GM12878 (cell line): ENCODE results near the gene TBC1D9B. TPM values are rescaled to one million over a fixed set of nuclear protein-coding genes. Genes with fewer than 3 reads are reported as not detected.

Experiments
- ASH2L ChIP-seq: fragments of 300-600, 200-600 bp; sonication (generic); IDR thresholded peaks from 2 replicates; pipeline ENCODE4 v1.6.1; 2017; ENCODE audit warnings: low read depth, mild to moderate bottlenecking, borderline replicate concordance
- BCL11A ChIP-seq: IDR thresholded peaks from 2 replicates; pipeline ENCODE4 v1.6.1; 2011; ENCODE audit warnings: low read depth, low read length
- CBX3 ChIP-seq: fragments of 200-600 bp; sonication (generic); IDR thresholded peaks from 2 replicates; pipeline ENCODE4 v1.6.1; 2016; ENCODE audit warnings: low read depth, borderline replicate concordance
- CHD4 ChIP-seq: fragments of 200-600 bp; sonication (generic); IDR thresholded peaks from 2 replicates; pipeline ENCODE4 v1.6.1; 2016; ENCODE audit warnings: mild to moderate bottlenecking
- FOXK2 ChIP-seq: fragments of 450-650 bp; IDR thresholded peaks from 2 replicates; pipeline ENCODE4 v1.6.1; 2017; ENCODE audit warnings: mild to moderate bottlenecking, moderate library complexity
- FOXM1 ChIP-seq: IDR thresholded peaks from 2 replicates; pipeline ENCODE4 v1.6.1; 2012; ENCODE audit warnings: low read depth, mild to moderate bottlenecking, inconsistent platforms, low read length, moderate library complexity
- HDAC2 ChIP-seq: fragments of 200-600 bp; sonication (generic); IDR thresholded peaks from 2 replicates; pipeline ENCODE4 v1.6.1; 2017
- MEF2B ChIP-seq: fragments of 450-650 bp; IDR thresholded peaks from 2 replicates; pipeline ENCODE4 v1.6.1; 2018; ENCODE audit warnings: mild to moderate bottlenecking, moderate library complexity; ENCODE audit not compliant: partially characterized antibody, poor library complexity, severe bottlenecking
- MYC ChIP-seq: IDR thresholded peaks from 2 replicates; pipeline ENCODE4 v1.6.1; 2011; ENCODE audit warnings: mild to moderate bottlenecking, low read length, moderate library complexity, inconsistent platforms; ENCODE audit not compliant: insufficient read depth, insufficient replicate concordance, insufficient read length, severe bottlenecking
- NR2F1 ChIP-seq: fragments of 450-650 bp; conservative IDR thresholded peaks from 2 replicates; pipeline ENCODE4 v1.6.1; 2017; ENCODE audit warnings: mild to moderate bottlenecking
- PML ChIP-seq: IDR thresholded peaks from 2 replicates; pipeline ENCODE4 v1.6.1; 2012; ENCODE audit warnings: low read length, inconsistent platforms
- RAD21 ChIP-seq: IDR thresholded peaks from 2 replicates; pipeline ENCODE4 v1.6.1; 2011; ENCODE audit warnings: mild to moderate bottlenecking, low read depth, low read length, moderate library complexity; ENCODE audit not compliant: insufficient read depth
- SREBF2 ChIP-seq: IDR thresholded peaks from 2 replicates; pipeline ENCODE4 v1.6.1; 2012; ENCODE audit warnings: mild to moderate bottlenecking, low read length
- polyA plus RNA-seq, 11 experiments: library from polyadenylated mRNA; depleted of rRNA in 4 of 11; unstranded in 6 of 11; stranded (reverse) in 5 of 11; fragments of >200 nt; fragmentation: Nextera tagmentation in 4 of 11; fragmentation: Illumina TruSeq in 1 of 11; extraction: Ambion mirVana in 4 of 11; extraction: Trizol in 1 of 11; gene quantifications; 1 replicate in 1 of 11; 2 replicates in 10 of 11; pipeline versions ENCODE4 v1.2.1 to v1.2.3, GENCODE V29; 2011 to 2016; ENCODE audit warnings: inconsistent platforms in 2 of 11, missing spikeins in 2 of 11, low read depth in 1 of 11
- total RNA-seq, 4 experiments: library from RNA; depleted of rRNA in 3 of 4; stranded (reverse); fragments of >200 nt in 3 of 4; fragmentation: Illumina TruSeq in 1 of 4; extraction: Trizol in 1 of 4; gene quantifications; 2 replicates each; pipeline versions ENCODE4 v1.2.1 to v1.2.3, GENCODE V29; 2013 to 2021
- TF ChIP-seq, protein P1 (sequence below): fragments of 450-650 bp; formaldehyde crosslinking; IDR thresholded peaks from 2 replicates; pipeline ENCODE4 v1.4.0; 2020; ENCODE audit warnings: mild to moderate bottlenecking, moderate library complexity
- TF ChIP-seq, protein P2 (sequence below): fragments of 450-650 bp; IDR thresholded peaks from 2 replicates; pipeline ENCODE4 v1.6.1; 2017; ENCODE audit warnings: mild to moderate bottlenecking, low read depth, inconsistent platforms; ENCODE audit not compliant: poor library complexity, severe bottlenecking
- TF ChIP-seq, protein P3 (sequence below): IDR thresholded peaks from 2 replicates; pipeline ENCODE4 v1.6.1; 2011; ENCODE audit warnings: low read depth, mild to moderate bottlenecking, low read length, moderate library complexity, borderline replicate concordance; ENCODE audit errors: extremely low read depth
- TF ChIP-seq, protein P4 (sequence below): IDR thresholded peaks from 2 replicates; pipeline ENCODE4 v1.6.1; 2012; ENCODE audit warnings: improper control_type of control experiment, low read depth, low read length; ENCODE audit not compliant: insufficient replicate concordance
- TF ChIP-seq, protein P5 (sequence below): IDR thresholded peaks from 2 replicates; pipeline ENCODE4 v1.6.1; 2011; ENCODE audit warnings: low read depth, low read length, improper control_type of control experiment, borderline replicate concordance

Gene TBC1D9B
- total and polyA plus RNA-seq, 10 of the 15 experiments (the other 5 are each of a cell fraction or from before 2014, with no cell fraction given), result 4.0 to 74.2 (median 34.6) TPM

DNA sequence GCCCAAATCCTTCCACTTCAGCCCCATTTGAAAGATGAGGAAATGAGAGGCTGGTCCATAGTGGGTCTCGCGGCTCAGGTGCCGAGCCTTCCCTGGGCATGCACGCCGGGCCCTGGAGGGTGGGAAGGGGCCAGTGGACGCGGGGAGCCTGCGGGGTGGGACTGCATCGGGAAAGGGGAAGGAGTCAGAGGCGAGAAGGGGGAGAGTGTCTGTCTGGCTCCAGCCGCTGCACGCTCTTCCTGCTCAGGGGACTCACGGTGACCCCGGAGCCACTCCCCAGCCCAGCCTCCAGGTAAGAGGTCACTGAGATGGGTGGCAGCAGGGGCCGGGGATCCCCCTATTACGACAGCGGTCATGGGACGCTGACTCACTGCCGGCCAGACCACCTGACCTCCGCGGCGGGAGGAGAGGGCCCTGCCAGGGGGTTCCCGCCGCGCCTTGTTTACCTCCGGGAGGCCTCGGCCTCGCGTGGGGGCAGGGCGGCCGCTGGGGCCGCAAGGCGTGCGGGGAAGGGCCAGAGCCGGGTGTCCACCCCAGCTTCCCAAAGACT, 88.9 kb downstream of the TBC1D9B start (continued):
- TF ChIP-seq, protein P1, sequence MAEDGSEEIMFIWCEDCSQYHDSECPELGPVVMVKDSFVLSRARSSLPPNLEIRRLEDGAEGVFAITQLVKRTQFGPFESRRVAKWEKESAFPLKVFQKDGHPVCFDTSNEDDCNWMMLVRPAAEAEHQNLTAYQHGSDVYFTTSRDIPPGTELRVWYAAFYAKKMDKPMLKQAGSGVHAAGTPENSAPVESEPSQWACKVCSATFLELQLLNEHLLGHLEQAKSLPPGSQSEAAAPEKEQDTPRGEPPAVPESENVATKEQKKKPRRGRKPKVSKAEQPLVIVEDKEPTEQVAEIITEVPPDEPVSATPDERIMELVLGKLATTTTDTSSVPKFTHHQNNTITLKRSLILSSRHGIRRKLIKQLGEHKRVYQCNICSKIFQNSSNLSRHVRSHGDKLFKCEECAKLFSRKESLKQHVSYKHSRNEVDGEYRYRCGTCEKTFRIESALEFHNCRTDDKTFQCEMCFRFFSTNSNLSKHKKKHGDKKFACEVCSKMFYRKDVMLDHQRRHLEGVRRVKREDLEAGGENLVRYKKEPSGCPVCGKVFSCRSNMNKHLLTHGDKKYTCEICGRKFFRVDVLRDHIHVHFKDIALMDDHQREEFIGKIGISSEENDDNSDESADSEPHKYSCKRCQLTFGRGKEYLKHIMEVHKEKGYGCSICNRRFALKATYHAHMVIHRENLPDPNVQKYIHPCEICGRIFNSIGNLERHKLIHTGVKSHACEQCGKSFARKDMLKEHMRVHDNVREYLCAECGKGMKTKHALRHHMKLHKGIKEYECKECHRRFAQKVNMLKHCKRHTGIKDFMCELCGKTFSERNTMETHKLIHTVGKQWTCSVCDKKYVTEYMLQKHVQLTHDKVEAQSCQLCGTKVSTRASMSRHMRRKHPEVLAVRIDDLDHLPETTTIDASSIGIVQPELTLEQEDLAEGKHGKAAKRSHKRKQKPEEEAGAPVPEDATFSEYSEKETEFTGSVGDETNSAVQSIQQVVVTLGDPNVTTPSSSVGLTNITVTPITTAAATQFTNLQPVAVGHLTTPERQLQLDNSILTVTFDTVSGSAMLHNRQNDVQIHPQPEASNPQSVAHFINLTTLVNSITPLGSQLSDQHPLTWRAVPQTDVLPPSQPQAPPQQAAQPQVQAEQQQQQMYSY, result no peak
- TF ChIP-seq FOXM1 (no peak), BCL11A (peak; percentile 53), CHD4 (no peak), NR2F1 (peak; percentile 95), ASH2L (no peak), RAD21 (no peak), PML (no peak), MEF2B (no peak), MYC (peak; percentile 15), FOXK2 (peak; percentile 93), CBX3 (no peak), HDAC2 (no peak), SREBF2 (no peak)
- TF ChIP-seq, protein P2, sequence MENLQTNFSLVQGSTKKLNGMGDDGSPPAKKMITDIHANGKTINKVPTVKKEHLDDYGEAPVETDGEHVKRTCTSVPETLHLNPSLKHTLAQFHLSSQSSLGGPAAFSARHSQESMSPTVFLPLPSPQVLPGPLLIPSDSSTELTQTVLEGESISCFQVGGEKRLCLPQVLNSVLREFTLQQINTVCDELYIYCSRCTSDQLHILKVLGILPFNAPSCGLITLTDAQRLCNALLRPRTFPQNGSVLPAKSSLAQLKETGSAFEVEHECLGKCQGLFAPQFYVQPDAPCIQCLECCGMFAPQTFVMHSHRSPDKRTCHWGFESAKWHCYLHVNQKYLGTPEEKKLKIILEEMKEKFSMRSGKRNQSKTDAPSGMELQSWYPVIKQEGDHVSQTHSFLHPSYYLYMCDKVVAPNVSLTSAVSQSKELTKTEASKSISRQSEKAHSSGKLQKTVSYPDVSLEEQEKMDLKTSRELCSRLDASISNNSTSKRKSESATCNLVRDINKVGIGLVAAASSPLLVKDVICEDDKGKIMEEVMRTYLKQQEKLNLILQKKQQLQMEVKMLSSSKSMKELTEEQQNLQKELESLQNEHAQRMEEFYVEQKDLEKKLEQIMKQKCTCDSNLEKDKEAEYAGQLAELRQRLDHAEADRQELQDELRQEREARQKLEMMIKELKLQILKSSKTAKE, result no peak
- TF ChIP-seq, protein P3, sequence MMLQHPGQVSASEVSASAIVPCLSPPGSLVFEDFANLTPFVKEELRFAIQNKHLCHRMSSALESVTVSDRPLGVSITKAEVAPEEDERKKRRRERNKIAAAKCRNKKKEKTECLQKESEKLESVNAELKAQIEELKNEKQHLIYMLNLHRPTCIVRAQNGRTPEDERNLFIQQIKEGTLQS, result peak; percentile 83
- TF ChIP-seq, protein P4, sequence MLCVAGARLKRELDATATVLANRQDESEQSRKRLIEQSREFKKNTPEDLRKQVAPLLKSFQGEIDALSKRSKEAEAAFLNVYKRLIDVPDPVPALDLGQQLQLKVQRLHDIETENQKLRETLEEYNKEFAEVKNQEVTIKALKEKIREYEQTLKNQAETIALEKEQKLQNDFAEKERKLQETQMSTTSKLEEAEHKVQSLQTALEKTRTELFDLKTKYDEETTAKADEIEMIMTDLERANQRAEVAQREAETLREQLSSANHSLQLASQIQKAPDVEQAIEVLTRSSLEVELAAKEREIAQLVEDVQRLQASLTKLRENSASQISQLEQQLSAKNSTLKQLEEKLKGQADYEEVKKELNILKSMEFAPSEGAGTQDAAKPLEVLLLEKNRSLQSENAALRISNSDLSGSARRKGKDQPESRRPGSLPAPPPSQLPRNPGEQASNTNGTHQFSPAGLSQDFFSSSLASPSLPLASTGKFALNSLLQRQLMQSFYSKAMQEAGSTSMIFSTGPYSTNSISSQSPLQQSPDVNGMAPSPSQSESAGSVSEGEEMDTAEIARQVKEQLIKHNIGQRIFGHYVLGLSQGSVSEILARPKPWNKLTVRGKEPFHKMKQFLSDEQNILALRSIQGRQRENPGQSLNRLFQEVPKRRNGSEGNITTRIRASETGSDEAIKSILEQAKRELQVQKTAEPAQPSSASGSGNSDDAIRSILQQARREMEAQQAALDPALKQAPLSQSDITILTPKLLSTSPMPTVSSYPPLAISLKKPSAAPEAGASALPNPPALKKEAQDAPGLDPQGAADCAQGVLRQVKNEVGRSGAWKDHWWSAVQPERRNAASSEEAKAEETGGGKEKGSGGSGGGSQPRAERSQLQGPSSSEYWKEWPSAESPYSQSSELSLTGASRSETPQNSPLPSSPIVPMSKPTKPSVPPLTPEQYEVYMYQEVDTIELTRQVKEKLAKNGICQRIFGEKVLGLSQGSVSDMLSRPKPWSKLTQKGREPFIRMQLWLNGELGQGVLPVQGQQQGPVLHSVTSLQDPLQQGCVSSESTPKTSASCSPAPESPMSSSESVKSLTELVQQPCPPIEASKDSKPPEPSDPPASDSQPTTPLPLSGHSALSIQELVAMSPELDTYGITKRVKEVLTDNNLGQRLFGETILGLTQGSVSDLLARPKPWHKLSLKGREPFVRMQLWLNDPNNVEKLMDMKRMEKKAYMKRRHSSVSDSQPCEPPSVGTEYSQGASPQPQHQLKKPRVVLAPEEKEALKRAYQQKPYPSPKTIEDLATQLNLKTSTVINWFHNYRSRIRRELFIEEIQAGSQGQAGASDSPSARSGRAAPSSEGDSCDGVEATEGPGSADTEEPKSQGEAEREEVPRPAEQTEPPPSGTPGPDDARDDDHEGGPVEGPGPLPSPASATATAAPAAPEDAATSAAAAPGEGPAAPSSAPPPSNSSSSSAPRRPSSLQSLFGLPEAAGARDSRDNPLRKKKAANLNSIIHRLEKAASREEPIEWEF, result no peak
- TF ChIP-seq, protein P5, sequence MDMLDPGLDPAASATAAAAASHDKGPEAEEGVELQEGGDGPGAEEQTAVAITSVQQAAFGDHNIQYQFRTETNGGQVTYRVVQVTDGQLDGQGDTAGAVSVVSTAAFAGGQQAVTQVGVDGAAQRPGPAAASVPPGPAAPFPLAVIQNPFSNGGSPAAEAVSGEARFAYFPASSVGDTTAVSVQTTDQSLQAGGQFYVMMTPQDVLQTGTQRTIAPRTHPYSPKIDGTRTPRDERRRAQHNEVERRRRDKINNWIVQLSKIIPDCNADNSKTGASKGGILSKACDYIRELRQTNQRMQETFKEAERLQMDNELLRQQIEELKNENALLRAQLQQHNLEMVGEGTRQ, result peak; percentile 82
